ENCODE data around the gene HAGH. TPM values are rescaled to one million over a fixed set of nuclear protein-coding genes. Genes with fewer than 3 reads are reported as not detected.

Gene HAGH
- total RNA-seq, 1 donor from 2014 or later: 87.3 TPM

- DNase-seq (ENCODE audit: low read depth): no peak
- H3K4me3 ChIP-seq (ENCODE audit: low read depth, low read length): no peak overlapping the region
- TF ChIP-seq CTCF (conservative IDR thresholded peaks at IDR 0.05; ENCODE audit: low read depth, low read length): no peak
Measured at GRCh38 chr16:1822801-1823200, 3.8 kb downstream of the HAGH start.

- no peak for TF ChIP-seq CTCF (conservative IDR thresholded peaks at IDR 0.05; ENCODE audit: low read depth, low read length)
- DNase-seq (ENCODE audit: low read depth): no peak
- no peak overlapping the region for H3K4me3 ChIP-seq (ENCODE audit: low read depth, low read length)
Measured at GRCh38 chr16:1821861-1822611, 4.6 kb downstream of the HAGH start.

GRCh38 chr16:1820946-1821290 is 5.7 kb downstream of the HAGH start:
- no peak for DNase-seq (ENCODE audit: low read depth)
- no peak overlapping the region for H3K4me3 ChIP-seq (ENCODE audit: low read depth, low read length)
- no peak for TF ChIP-seq CTCF (conservative IDR thresholded peaks at IDR 0.05; ENCODE audit: low read depth, low read length)

- DNase-seq (ENCODE audit: low read depth): no peak
- no peak overlapping the region for H3K4me3 ChIP-seq (ENCODE audit: low read depth, low read length)
- TF ChIP-seq CTCF (conservative IDR thresholded peaks at IDR 0.05; ENCODE audit: low read depth, low read length): no peak
Measured at GRCh38 chr16:1820096-1820945, 6.3 kb downstream of the HAGH start.

GRCh38 chr16:1819611-1820010 is 7.0 kb downstream of the HAGH start:
- no peak for TF ChIP-seq CTCF (conservative IDR thresholded peaks at IDR 0.05; ENCODE audit: low read depth, low read length)
- H3K4me3 ChIP-seq (ENCODE audit: low read depth, low read length): no peak overlapping the region
- no peak for DNase-seq (ENCODE audit: low read depth)

GRCh38 chr16:1818873-1819525 is 7.6 kb downstream of the HAGH start:
- TF ChIP-seq CTCF (conservative IDR thresholded peaks at IDR 0.05; ENCODE audit: low read depth, low read length): no peak
- no peak overlapping the region for H3K4me3 ChIP-seq (ENCODE audit: low read depth, low read length)
- DNase-seq (ENCODE audit: low read depth): no peak
